ENCODE results near the gene SORBS1. TPM values are rescaled to one million over a fixed set of nuclear protein-coding genes. Genes with fewer than 3 reads are reported as not detected.

SORBS1 gene
- total and polyA plus RNA-seq, 2 donors (not counting 1 experiment from before 2014, with no cell fraction given): 0.21 to 1.5 TPM

- H3K79me2 ChIP-seq (ENCODE audit: control insufficient read depth, insufficient read depth, low read length): no peaks in the 10 kb centered on the region
- H3K4me3 ChIP-seq (ENCODE audit: control extremely low read depth in 1 of 5, extremely low read depth in 1 of 5, insufficient read depth in 1 of 5, low read depth in 2 of 5, low read length in 4 of 5): no peak overlapping the region
- POLR2A ChIA-PET: no interaction called here
- H3K27ac ChIP-seq (ENCODE audit: low read length in 2 of 2): no peak overlapping the region
- Mint-ChIP-seq H3K9me3 (ENCODE audit: insufficient read depth) (no peaks in the 10 kb centered on the region), H3K4me1 (no peaks in the 10 kb centered on the region), H3K27ac (no peak overlapping the region), H3K27me3 (peaks cover 24% of the 10 kb centered on the region), H3K4me3 (no peak overlapping the region)
- no peaks in the 10 kb centered on the region for H3K36me3 ChIP-seq (replicated peaks in 1 of 2; ENCODE audit: control extremely low read depth in 1 of 2, control insufficient read depth in 1 of 2, extremely low read depth in 1 of 2, insufficient read depth in 2 of 2, low read length in 1 of 2)
- H2AFZ ChIP-seq (ENCODE audit: insufficient read depth, low read depth, low read length, poor library complexity, severe bottlenecking): no peak overlapping the region
- no peak overlapping the region for H3K9ac ChIP-seq (ENCODE audit: low read length)
- no peak overlapping the region for H3K4me2 ChIP-seq (replicated peaks; ENCODE audit: low read depth, low read length, poor library complexity, severe bottlenecking)
- DNase-seq: no peak
- intact Hi-C loops (cut with micrococcal nuclease): no loop called here
- no peak for ATAC-seq (ENCODE audit: low read depth)
- no peaks in the 10 kb centered on the region for H3K4me1 ChIP-seq (ENCODE audit: control insufficient read depth in 2 of 2, insufficient read depth in 2 of 2, low read length in 2 of 2)
- no peaks in the 10 kb centered on the region for H3K9me3 ChIP-seq (ENCODE audit: control extremely low read depth in 1 of 3, control insufficient read depth in 2 of 3, insufficient read depth in 1 of 3, low read length in 2 of 3)
- H4K20me1 ChIP-seq (ENCODE audit: control insufficient read depth, insufficient read depth, low read length, poor library complexity, severe bottlenecking): no peaks in the 10 kb centered on the region
- WGBS (ENCODE audit: insufficient coverage): no CpG with 5 or more reads among the region's 4 CpGs
- no peaks in the 10 kb centered on the region for H3K27me3 ChIP-seq (replicated peaks in 1 of 4; ENCODE audit: control extremely low read depth in 1 of 4, control insufficient read depth in 3 of 4, insufficient read depth in 4 of 4, low read length in 3 of 4)
- TF ChIP-seq CTCF (IDR thresholded peaks at IDR 0.05): no peak
- no peak for TF ChIP-seq EZH2 (IDR thresholded peaks at IDR 0.05; ENCODE audit: borderline replicate concordance, insufficient read depth, low read depth, low read length, poor library complexity, severe bottlenecking)
- CTCF ChIA-PET: no interaction called here
Measured at GRCh38 chr10:95500097-95500496, 61.1 kb downstream of the SORBS1 start.

GRCh38 chr10:95499482-95499989 lies 61.6 kb downstream of the SORBS1 start:
- WGBS (ENCODE audit: insufficient coverage): 100% methylated on average over 2 of the region's 6 CpGs
- Mint-ChIP-seq H3K27ac (no peak overlapping the region), H3K9me3 (ENCODE audit: insufficient read depth) (no peaks in the 10 kb centered on the region), H3K4me3 (no peak overlapping the region), H3K27me3 (peaks cover 26% of the 10 kb centered on the region), H3K4me1 (no peaks in the 10 kb centered on the region)
- Histone ChIP-seq H3K9ac (ENCODE audit: low read length) (no peak overlapping the region), H2AFZ (ENCODE audit: insufficient read depth, low read depth, low read length, poor library complexity, severe bottlenecking) (no peak overlapping the region), H3K4me1 (ENCODE audit: control insufficient read depth in 2 of 2, insufficient read depth in 2 of 2, low read length in 2 of 2) (no peaks in the 10 kb centered on the region), H3K79me2 (ENCODE audit: control insufficient read depth, insufficient read depth, low read length) (no peaks in the 10 kb centered on the region), H3K27me3 (replicated peaks in 1 of 4; ENCODE audit: control extremely low read depth in 1 of 4, control insufficient read depth in 3 of 4, insufficient read depth in 4 of 4, low read length in 3 of 4) (no peaks in the 10 kb centered on the region), H3K36me3 (replicated peaks in 1 of 2; ENCODE audit: control extremely low read depth in 1 of 2, control insufficient read depth in 1 of 2, extremely low read depth in 1 of 2, insufficient read depth in 2 of 2, low read length in 1 of 2) (no peaks in the 10 kb centered on the region), H3K4me3 (ENCODE audit: control extremely low read depth in 1 of 5, extremely low read depth in 1 of 5, insufficient read depth in 1 of 5, low read depth in 2 of 5, low read length in 4 of 5) (no peak overlapping the region), H4K20me1 (ENCODE audit: control insufficient read depth, insufficient read depth, low read length, poor library complexity, severe bottlenecking) (no peaks in the 10 kb centered on the region), H3K27ac (ENCODE audit: low read length in 2 of 2) (no peak overlapping the region), H3K9me3 (ENCODE audit: control extremely low read depth in 1 of 3, control insufficient read depth in 2 of 3, insufficient read depth in 1 of 3, low read length in 2 of 3) (no peaks in the 10 kb centered on the region), H3K4me2 (replicated peaks; ENCODE audit: low read depth, low read length, poor library complexity, severe bottlenecking) (no peak overlapping the region)
- DNase-seq: no peak
- no peak for ATAC-seq (ENCODE audit: low read depth)
- intact Hi-C loops (cut with micrococcal nuclease): no loop called here
- no peak for TF ChIP-seq EZH2 (IDR thresholded peaks at IDR 0.05; ENCODE audit: borderline replicate concordance, insufficient read depth, low read depth, low read length, poor library complexity, severe bottlenecking)
- no peak for TF ChIP-seq CTCF (IDR thresholded peaks at IDR 0.05)
- ChIA-PET POLR2A (interaction anchor here (0.6 kb wide), 1 partner anchor 55 kb away, joined by 3 read pairs; no protein-coding TSS in a partner anchor), CTCF (no interaction called here)
